Body of pancreas (tissue), 4 donors: ENCODE measurements around the gene TPK1. TPM values are rescaled to one million over a fixed set of nuclear protein-coding genes. Genes with fewer than 3 reads are reported as not detected.
"Not testable (repeated sequence)": the region's sequence is repeated elsewhere in the genome, so short reads cannot be mapped to it uniquely, and the experiment has no call there.

Source experiments
- ATAC-seq: fragments of 150-250 bp; one replicate; pipeline ENCODE4 v1.9.1; 2016
- DNase-seq, 4 donors: peaks; one replicate each; pipeline ENCODE4 v3.0.0-alpha.2; 2019
- H3K27ac ChIP-seq, 4 donors: fragments of 200-600 bp; sonication (generic); 1 replicate in 3 of 4; 2 replicates in 1 of 4; pipeline versions ENCODE4 v1.5.1 to v1.6.1; 2016 to 2019; ENCODE audit warnings: mild to moderate bottlenecking in 1 of 4, mixed read lengths in 1 of 4, moderate library complexity in 1 of 4
- H3K27me3 ChIP-seq, 2 donors: fragments of 200-600 bp; sonication (generic); one replicate each; pipeline ENCODE4 v1.6.0; 2016; ENCODE audit warnings: mild to moderate bottlenecking in 1 of 2
- H3K36me3 ChIP-seq, 2 donors: fragments of 200-600 bp; sonication (generic); replicated peaks in 1 of 2; 2 replicates each; pipeline ENCODE4 v1.5.1; 2016; ENCODE audit warnings: low read depth in 2 of 2; ENCODE audit not compliant: insufficient read depth in 1 of 2
- H3K4me1 ChIP-seq: fragments of 200-600 bp; sonication (generic); one replicate; pipeline ENCODE4 v1.6.0; 2016
- H3K4me3 ChIP-seq, 2 donors: fragments of 200-600 bp; sonication (generic); 1 replicate in 1 of 2; 2 replicates in 1 of 2; pipeline ENCODE4 v1.5.1; 2016 to 2019
- H3K9me3 ChIP-seq, 3 donors: fragments of 200-600 bp; sonication (generic); 1 replicate in 2 of 3; 2 replicates in 1 of 3; pipeline ENCODE4 v1.5.1; 2016
- POLR2A ChIP-seq, 3 donors: fragments of 450-650 bp; IDR thresholded peaks; one replicate each; pipeline ENCODE4 v1.6.1; 2016; ENCODE audit warnings: antibody characterized with exemption in 3 of 3, mild to moderate bottlenecking in 2 of 3
- whole genome bisulfite sequencing, 2 donors: methylation state at CpG; one replicate each; pipeline ENCODE4 v1.1.5; 2017; 5-methylcytosine and 5-hydroxymethylcytosine counted together
- intact Hi-C: fragments of 100-400 bp; cut with DNase I; formaldehyde crosslinking; loops from one replicate; pipeline ENCODE4 v1.15.1; 2023
- total RNA-seq, 2 donors: library from RNA; depleted of rRNA; stranded (reverse); fragments of >200 nt; gene quantifications; one replicate each; pipeline ENCODE4 v1.1.0, GENCODE V29; 2016
- TF ChIP-seq, protein P1 (sequence below), 7 experiments: fragments of 450-650 bp in 4 of 7; fragments of 200-600 bp in 3 of 7; sonication (generic) in 3 of 7; IDR thresholded peaks; one replicate each; pipeline ENCODE4 v1.5.1; 2016 to 2019; ENCODE audit warnings: antibody characterized with exemption in 7 of 7

TPK1 gene
- total RNA-seq, 2 donors from 2014 or later: 0.66 to 1.3 TPM

DNA sequence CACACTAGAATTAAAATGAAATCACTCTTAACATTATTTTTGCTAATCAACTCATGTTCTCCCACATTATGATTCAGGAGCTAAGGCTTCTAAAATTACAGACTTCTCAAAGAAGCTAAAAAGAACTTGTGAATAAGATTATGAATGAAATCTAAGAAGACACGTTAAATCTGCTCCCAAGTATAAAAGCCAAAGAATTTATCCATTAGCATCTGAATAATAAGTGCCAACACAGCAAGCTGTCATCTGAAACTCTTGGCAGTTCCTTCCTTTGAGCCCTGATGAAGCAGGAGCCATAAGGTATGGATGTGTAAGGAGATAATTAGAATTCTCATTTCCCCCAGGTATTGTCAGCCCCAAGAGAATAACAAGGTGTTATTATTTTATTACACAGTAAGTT, 50.3 kb downstream of the TPK1 start:
- H3K9me3 ChIP-seq: no peaks in the 10 kb centered on the region
- TF ChIP-seq POLR2A (IDR thresholded peaks at IDR 0.05): no peak
- TF ChIP-seq, protein P1, sequence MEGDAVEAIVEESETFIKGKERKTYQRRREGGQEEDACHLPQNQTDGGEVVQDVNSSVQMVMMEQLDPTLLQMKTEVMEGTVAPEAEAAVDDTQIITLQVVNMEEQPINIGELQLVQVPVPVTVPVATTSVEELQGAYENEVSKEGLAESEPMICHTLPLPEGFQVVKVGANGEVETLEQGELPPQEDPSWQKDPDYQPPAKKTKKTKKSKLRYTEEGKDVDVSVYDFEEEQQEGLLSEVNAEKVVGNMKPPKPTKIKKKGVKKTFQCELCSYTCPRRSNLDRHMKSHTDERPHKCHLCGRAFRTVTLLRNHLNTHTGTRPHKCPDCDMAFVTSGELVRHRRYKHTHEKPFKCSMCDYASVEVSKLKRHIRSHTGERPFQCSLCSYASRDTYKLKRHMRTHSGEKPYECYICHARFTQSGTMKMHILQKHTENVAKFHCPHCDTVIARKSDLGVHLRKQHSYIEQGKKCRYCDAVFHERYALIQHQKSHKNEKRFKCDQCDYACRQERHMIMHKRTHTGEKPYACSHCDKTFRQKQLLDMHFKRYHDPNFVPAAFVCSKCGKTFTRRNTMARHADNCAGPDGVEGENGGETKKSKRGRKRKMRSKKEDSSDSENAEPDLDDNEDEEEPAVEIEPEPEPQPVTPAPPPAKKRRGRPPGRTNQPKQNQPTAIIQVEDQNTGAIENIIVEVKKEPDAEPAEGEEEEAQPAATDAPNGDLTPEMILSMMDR (IDR thresholded peaks at IDR 0.05): no peak
- H3K4me3 ChIP-seq: no peak overlapping the region
- DNase-seq (no peak), ATAC-seq (no peak)
- H3K27me3 ChIP-seq: no peaks in the 10 kb centered on the region
- H3K27ac ChIP-seq: no peak overlapping the region
- 84 to 88% methylated on average over 1 of the region's 1 CpG for WGBS, 2 donors
- H3K36me3 ChIP-seq: no peaks in the 10 kb centered on the region
- intact Hi-C loops: no loop called here
- no peaks in the 10 kb centered on the region for H3K4me1 ChIP-seq

DNA sequence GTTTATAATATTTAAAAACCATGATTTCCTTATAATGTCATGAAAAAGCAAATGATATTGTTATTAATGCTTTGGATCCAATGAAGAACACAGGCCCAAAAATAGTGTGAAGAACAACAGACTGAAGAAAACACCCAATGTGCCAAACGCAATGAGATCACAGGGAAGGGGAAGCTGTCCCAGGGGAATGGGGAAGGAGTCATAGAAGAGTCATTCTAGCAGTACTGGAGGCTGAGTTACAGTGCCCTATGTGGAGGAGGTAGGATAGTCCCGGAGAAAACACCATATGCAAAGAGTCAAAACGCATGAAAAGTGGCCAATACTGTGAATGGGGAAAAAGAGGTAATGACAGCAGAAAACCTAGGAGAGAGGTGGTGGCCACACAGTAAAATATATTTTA, 50.9 kb downstream of the TPK1 start:
- ATAC-seq (no peak), DNase-seq (no peak)
- WGBS, 2 donors: 86 to 87% methylated on average over 3 of the region's 3 CpGs
- H3K9me3 ChIP-seq: no peaks in the 10 kb centered on the region
- H3K27ac ChIP-seq: no peak overlapping the region
- TF ChIP-seq, protein P1 (IDR thresholded peaks at IDR 0.05): no peak
- no peak for TF ChIP-seq POLR2A (IDR thresholded peaks at IDR 0.05)
- no peaks in the 10 kb centered on the region for H3K4me1 ChIP-seq
- no peaks in the 10 kb centered on the region for H3K36me3 ChIP-seq
- no peaks in the 10 kb centered on the region for H3K27me3 ChIP-seq
- no peak overlapping the region for H3K4me3 ChIP-seq
- intact Hi-C loops: no loop called here

DNA sequence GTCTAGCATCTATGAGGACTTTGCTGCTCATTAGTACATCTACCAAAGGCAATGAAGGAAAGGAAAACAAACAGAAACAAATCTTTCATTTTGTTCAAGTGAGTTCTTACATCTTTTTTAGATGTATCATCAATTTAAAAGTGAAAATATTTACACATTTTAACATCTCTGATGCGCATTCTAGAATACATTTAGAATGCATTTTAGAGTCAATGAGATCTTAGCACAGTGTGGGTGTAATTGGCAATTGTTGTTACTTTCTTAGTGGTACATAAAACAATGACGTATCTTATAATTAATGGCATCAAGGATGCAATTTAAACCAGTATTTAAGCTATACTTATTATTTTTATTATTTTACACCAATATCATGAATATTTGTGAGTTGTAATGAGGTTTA, 51.4 kb downstream of the TPK1 start:
- Histone ChIP-seq H3K27ac (no peak overlapping the region), H3K36me3 (no peaks in the 10 kb centered on the region), H3K9me3 (no peaks in the 10 kb centered on the region), H3K27me3 (no peaks in the 10 kb centered on the region), H3K4me1 (no peaks in the 10 kb centered on the region), H3K4me3 (no peak overlapping the region)
- DNase-seq: no peak
- ATAC-seq: no peak
- TF ChIP-seq, protein P1 (IDR thresholded peaks at IDR 0.05): no peak
- no peak for TF ChIP-seq POLR2A (IDR thresholded peaks at IDR 0.05)
- intact Hi-C loops: no loop called here
- 90 to 93% methylated on average over 2 of the region's 2 CpGs for WGBS, 2 donors

DNA sequence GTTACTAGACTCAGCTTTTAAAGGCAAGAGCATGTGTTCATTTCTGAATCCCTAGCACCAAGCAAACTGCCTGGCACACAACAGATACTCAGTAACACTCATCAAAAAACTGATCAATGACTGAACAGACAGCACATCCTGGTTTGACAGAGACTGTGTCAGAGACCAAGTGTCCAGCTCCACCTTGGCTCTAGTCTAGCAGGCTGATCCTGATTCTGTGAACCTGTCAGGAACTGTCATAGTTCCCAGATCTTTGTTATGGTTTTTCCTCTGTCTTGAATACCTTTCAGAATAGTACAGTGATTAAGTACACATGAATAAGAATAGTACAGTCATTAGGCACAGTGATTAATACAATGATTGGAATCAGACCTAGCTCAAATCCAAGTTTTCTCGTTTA, 53.0 kb downstream of the TPK1 start:
- no peak for TF ChIP-seq POLR2A (IDR thresholded peaks at IDR 0.05)
- TF ChIP-seq, protein P1 (IDR thresholded peaks at IDR 0.05): no peak
- no peaks in the 10 kb centered on the region for H3K9me3 ChIP-seq
- intact Hi-C loops: no loop called here
- no peaks in the 10 kb centered on the region for H3K36me3 ChIP-seq
- no peak overlapping the region for H3K27ac ChIP-seq
- H3K4me3 ChIP-seq: no peak overlapping the region
- no peaks in the 10 kb centered on the region for H3K4me1 ChIP-seq
- DNase-seq: no peak
- ATAC-seq: no peak
- WGBS, 2 donors: 0 to 43% methylated on average over 1 of the region's 1 CpG
- no peaks in the 10 kb centered on the region for H3K27me3 ChIP-seq

DNA sequence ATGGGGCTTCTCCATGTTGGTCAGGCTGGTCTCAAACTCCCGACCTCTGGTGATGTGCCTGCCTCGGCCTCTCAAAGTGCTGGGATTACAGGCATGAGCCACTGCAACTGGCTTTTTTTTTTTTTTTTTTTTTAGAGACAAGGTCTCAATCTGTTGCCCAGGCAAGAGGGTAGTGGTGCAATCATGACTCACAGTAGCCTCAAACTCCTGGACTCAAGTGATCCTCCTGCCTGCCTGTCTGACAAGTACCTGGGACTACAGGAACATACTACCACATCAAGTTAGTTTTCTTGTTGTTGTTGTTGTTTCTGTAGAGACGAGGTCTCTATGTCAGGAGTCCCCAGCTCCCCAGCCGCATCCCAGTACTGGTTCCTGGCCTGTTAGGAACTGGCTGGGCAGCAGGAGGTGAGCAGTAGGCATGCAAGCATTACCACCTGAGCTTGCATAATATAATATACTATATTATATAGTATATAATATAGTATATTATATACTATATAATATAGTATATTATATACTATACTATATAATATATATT, 55.7 kb downstream of the TPK1 start:
- no peak for DNase-seq
- no peaks in the 10 kb centered on the region for H3K4me1 ChIP-seq
- H3K27me3 ChIP-seq: no peaks in the 10 kb centered on the region
- H3K27ac ChIP-seq: no peak overlapping the region
- intact Hi-C loops: no loop called here
- H3K36me3 ChIP-seq: no peaks in the 10 kb centered on the region
- WGBS, 2 donors: 89 to 91% methylated on average over 4 of the region's 4 CpGs
- no peaks in the 10 kb centered on the region for H3K9me3 ChIP-seq
- no peak for ATAC-seq
- no peak for TF ChIP-seq POLR2A (IDR thresholded peaks at IDR 0.05)
- TF ChIP-seq, protein P1 (IDR thresholded peaks at IDR 0.05): no peak
- no peak overlapping the region for H3K4me3 ChIP-seq

DNA sequence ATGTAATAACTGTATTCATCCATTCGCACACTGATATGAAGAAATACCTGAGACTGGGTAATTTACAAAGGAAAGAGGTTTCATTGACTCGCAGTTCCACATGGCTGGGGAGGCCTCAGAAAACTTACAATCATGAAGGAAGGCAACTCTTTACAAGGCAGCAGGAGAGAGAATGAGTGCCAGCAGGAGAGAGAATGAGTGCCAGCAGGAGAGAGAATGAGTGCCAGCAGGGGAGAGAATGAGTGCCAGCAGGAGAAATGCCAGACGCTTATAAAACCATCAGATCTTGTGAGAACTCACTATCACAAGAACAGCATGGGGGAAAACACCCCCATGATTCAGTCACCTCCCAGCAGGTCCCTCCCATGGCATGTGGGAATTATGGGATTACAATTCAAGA, 58.0 kb downstream of the TPK1 start:
- DNase-seq, H3K4me3 ChIP-seq, intact Hi-C loops, H3K36me3 ChIP-seq, H3K27me3 ChIP-seq, H3K9me3 ChIP-seq, ATAC-seq, H3K4me1 ChIP-seq, H3K27ac ChIP-seq: not testable (repeated sequence)
- WGBS, 2 donors: 84 to 92% methylated on average over 3 of the region's 3 CpGs
